NCI-H2196 (cell line): ENCODE results near the gene CRP.
"Not testable (repeated sequence)": the region's sequence is repeated elsewhere in the genome, so short reads cannot be mapped to it uniquely, and the experiment has no call there.

Experiments
- DNase-seq: peaks from one replicate; lab custom pipeline; 2025; ENCODE audit not compliant: unreplicated experiment; lab: John Stamatoyannopoulos, UW

Gene CRP

GRCh38 chr1:159700312-159700711, 14.1 kb downstream of the CRP start:
- no peak for DNase-seq

GRCh38 chr1:159699653-159700052, 14.7 kb downstream of the CRP start:
- DNase-seq = no peak

- no peak for DNase-seq
Measured at GRCh38 chr1:159699246-159699645, 15.1 kb downstream of the CRP start.

GRCh38 chr1:159687511-159687910, 26.9 kb downstream of the CRP start:
- DNase-seq = no peak

DNA sequence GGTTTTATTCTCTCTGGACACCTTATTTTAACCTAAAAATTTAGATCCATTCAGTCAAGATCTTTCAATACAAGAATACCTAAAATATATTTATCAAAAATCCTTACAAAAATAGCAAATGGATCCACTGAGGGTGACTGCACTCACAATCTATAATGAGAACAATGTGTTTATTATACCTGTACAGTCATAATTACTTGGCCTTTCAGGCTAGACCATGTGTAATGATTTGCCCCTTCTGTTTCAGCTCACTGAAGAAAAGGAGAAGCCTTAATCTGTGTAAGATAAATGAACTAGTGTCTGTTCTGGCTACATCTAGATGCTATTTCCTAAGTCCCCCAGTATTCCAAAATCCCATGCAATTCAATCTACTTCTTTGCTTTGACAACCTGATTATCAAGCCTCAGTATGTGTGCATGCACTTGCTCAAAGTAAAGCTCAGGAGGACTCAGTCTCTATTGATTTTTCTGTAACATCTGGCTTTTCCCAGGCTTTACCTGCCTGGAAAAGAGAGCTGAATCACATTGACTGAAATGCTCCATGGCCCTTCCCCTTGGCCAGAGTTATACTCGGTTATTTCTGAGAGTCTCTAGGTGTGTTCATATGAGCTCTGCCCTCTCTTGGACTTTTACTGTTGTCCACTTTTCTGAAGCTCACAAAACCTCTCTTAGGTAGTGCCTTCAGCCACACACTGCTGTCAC, 27.6 kb downstream of the CRP start:
- DNase-seq = no peak

GRCh38 chr1:159678939-159679338, 35.5 kb downstream of the CRP start:
- DNase-seq = no peak

GRCh38 chr1:159675046-159675445, 39.3 kb downstream of the CRP start:
- no peak for DNase-seq

DNA sequence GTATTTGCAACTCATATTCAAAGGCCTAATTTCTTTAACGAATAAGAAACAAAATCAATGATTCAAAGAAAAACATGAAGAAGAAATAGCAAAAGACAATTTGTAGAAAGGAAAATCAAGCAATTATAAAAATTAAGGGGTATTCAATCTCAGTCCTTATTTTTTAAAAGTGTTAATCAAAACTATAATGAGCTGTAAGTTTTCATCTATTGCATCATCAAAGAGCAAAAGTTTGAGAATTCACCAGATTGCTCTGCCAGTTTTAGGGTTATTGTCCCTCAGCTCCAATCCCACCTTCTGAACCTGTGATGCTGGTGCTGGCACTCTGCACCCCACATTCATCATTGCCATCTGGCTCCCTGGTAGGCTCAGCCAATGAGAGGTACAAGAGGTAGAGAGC, 42.0 kb downstream of the CRP start:
- not testable (repeated sequence) for DNase-seq

GRCh38 chr1:159669338-159669737, 45.1 kb downstream of the CRP start:
- DNase-seq = no peak

DNA sequence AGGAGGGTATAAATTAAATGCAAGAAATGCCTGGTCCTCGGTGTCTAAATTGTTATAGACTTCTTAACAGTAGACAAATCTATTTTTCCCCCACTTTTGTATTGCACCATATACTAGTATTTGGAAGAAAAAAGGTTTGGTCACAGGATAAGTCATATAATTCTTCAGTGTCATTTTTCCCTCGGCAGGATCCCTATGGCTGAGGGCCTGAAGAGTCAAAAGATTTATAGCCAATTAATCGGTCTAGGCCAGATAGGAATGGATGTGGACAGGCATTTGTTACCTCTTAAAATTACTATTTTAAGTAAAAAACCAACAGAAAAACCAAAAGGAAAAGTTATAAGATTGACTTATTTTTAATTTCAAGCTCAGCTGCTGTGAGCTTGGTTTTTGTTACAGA, 45.6 kb downstream of the CRP start:
- no peak for DNase-seq

GRCh38 chr1:159664247-159664646, 50.1 kb downstream of the CRP start:
- no peak for DNase-seq

- no peak for DNase-seq
Measured at GRCh38 chr1:159663552-159663951, 50.8 kb downstream of the CRP start.
